ENCODE measurements around the gene WSB2. TPM values are rescaled to one million over a fixed set of nuclear protein-coding genes. Genes with fewer than 3 reads are reported as not detected.

The WSB2 gene
- total RNA-seq, 1 donor = 119 TPM

Small RNA genes within 50 kb of the gene (small RNA-seq; reads per million reads assigned to genes)
- not detected for gene AC131159.1

Other genes starting within 250 kb of the WSB2 start
- gene KSR2, start 92.2 kb downstream of the WSB2 start, total RNA-seq = under 0.01 TPM in 2 replicates
- gene RFC5, start 44.5 kb downstream of the WSB2 start, total RNA-seq = 8.3 and 10.0 TPM in 2 replicates
- 26.5 and 30.4 TPM in 2 replicates for gene VSIG10, start 42.8 kb upstream of the WSB2 start, total RNA-seq
- 180 and 185 TPM in 2 replicates for gene PEBP1, start 74.9 kb upstream of the WSB2 start, total RNA-seq